Heart right ventricle (tissue), 16 donors: ENCODE results near the gene GNA12. TPM values are rescaled to one million over a fixed set of nuclear protein-coding genes. Genes with fewer than 3 reads are reported as not detected.
A peak's percentile ranks its signal among the peaks of the same experiment; 100 is the strongest.

Experiments
- ATAC-seq, 8 donors: fragments of 200-7000 bp; cut with Tn5 transposase; one replicate each; pipeline ENCODE4 v1.9.1; 2020; ENCODE audit warnings: mild to moderate bottlenecking in 8 of 8, moderate library complexity in 8 of 8, moderate number of reproducible peaks in 1 of 8
- DNase-seq, 2 donors: peaks; one replicate each; pipeline ENCODE4 v3.0.0-alpha.2; 2020
- H3K27ac ChIP-seq, 10 donors: fragments of 200-600 bp; sonication (generic) in 2 of 10; one replicate each; pipeline versions ENCODE4 v1.5.0 to v1.8.0; 2020 to 2022; ENCODE audit warnings: mild to moderate bottlenecking in 3 of 10
- H3K27me3 ChIP-seq, 7 donors: fragments of 200-600 bp; one replicate each; pipeline ENCODE4 v1.8.0; 2021 to 2022; ENCODE audit warnings: mild to moderate bottlenecking in 2 of 7
- H3K36me3 ChIP-seq, 9 donors: fragments of 200-600 bp; sonication (generic) in 1 of 9; one replicate each; pipeline versions ENCODE4 v1.5.0 to v1.8.0; 2020 to 2022; ENCODE audit warnings: mild to moderate bottlenecking in 2 of 9
- H3K4me1 ChIP-seq, 9 donors: fragments of 200-600 bp; sonication (generic) in 1 of 9; one replicate each; pipeline versions ENCODE4 v1.5.0 to v1.8.0; 2020 to 2022; ENCODE audit warnings: mild to moderate bottlenecking in 4 of 9
- H3K4me3 ChIP-seq, 10 donors: fragments of 200-600 bp; sonication (generic) in 2 of 10; one replicate each; pipeline versions ENCODE4 v1.5.0 to v1.8.0; 2020 to 2022; ENCODE audit warnings: mild to moderate bottlenecking in 7 of 10, moderate library complexity in 2 of 10
- H3K9me3 ChIP-seq, 11 donors: fragments of 200-600 bp in 10 of 11; sonication (generic) in 2 of 11; one replicate each; pipeline versions ENCODE4 v1.5.0 to v1.8.0; 2013 to 2022; ENCODE audit warnings: mild to moderate bottlenecking in 2 of 11, control low read depth in 1 of 11, moderate library complexity in 1 of 11
- WGBS, 2 donors: extraction: QIAGEN DNeasy Blood & Tissue Kit; methylation state at CpG; one replicate each; pipeline ENCODE4 v1.1.7; 2013; ENCODE audit warnings: inconsistent platforms in 1 of 2; 5-methylcytosine and 5-hydroxymethylcytosine counted together
- intact Hi-C, 10 donors: fragments of 100-400 bp; cut with DNase I; formaldehyde crosslinking; loops; one replicate each; pipeline versions ENCODE4 v1.11.1 to v1.14.2; 2022
- polyA plus RNA-seq, 2 donors: library from polyadenylated mRNA; stranded (reverse); fragments of 200-250 nt; gene quantifications; one replicate each; pipeline ENCODE4 v1.2.3, GENCODE V29; 2013
- total RNA-seq, 10 donors: library from RNA; stranded (reverse); fragmentation: NEBNext Ultra II Directional in 3 of 10; extraction: Animal tissue kit (Norgen Biotek cat#: 25700) in 3 of 10; gene quantifications; one replicate each; pipeline versions ENCODE4 v1.2.1 to v1.2.4, GENCODE V29; 2021 to 2023
- TF ChIP-seq, protein P1 (sequence below), 9 donors: fragments of 200-600 bp; sonication (generic) in 2 of 9; IDR thresholded peaks; one replicate each; pipeline versions ENCODE4 v1.5.0 to v1.8.0; 2021 to 2022; ENCODE audit warnings: antibody characterized with exemption in 9 of 9, mild to moderate bottlenecking in 5 of 9, moderate library complexity in 1 of 9
- donor health status: Arrhythmogenic right ventricular cardiomyopathy.
- donor health status: ischemic (EF 13 %, LVEDD 7.1; RV severe dilation, severe dysfunction).
- donor health status: healthy with polysubstance abuse.
- donor health status: DM: no; HTN: yes; CAD: no.
- donor health status: DM: no; HTN: no; CAD: no.
- donor health status: ischemic (EF 25% LVEDD 6.9; RV normal size, moderate dysfunction).
- donor health status: ischemic (EF 25% LVEDD 5.7; RV mildly dilated, moderate dysfunction).
- donor health status: healthy.
- donor health status: DM: yes; HTN: yes; CAD: no.
- donor health status: Ischemic cardiomyopathy.
- donor health status: ischemic (EF 35%, LVEDD 5.7; RV mildly dilated, moderate dysfunction).
- donor health status: nonischemic (EF 11% LVEDD 7.7; RV severe dilation, severe dysfunction).
- donor health status: DM: yes; HTN: yes; CAD: no.
- donor health status: PGD.
- donor health status: ischemic (EF 29% LVEDD 5.4; RV normal size, mild dysfunction).
- donor health status: nonischemic (EF 23%, LVEDD 6.1; RV moderate dilation, normal function).

GNA12 gene
- total and polyA plus RNA-seq, 12 donors: 6.4 to 46.4 (median 33.9) TPM

GRCh38 chr7:2716488-2716887 lies 127.6 kb downstream of the GNA12 start:
- Histone ChIP-seq H3K4me3 (no peak overlapping the region), H3K4me1 (peaks cover 7 to 54% (median 44%) of the 10 kb centered on the region in 9 donors), H3K27ac (peak overlapping the region in 1 of 10 donors; percentile 36), H3K9me3 (peaks cover 0 to 6% (median 0%) of the 10 kb centered on the region in 11 donors), H3K36me3 (peaks cover 0 to 39% (median 3%) of the 10 kb centered on the region in 9 donors), H3K27me3 (no peaks in the 10 kb centered on the region)
- intact Hi-C loops: no loop called here
- no peak for DNase-seq
- no peak for ATAC-seq
- TF ChIP-seq, protein P1, sequence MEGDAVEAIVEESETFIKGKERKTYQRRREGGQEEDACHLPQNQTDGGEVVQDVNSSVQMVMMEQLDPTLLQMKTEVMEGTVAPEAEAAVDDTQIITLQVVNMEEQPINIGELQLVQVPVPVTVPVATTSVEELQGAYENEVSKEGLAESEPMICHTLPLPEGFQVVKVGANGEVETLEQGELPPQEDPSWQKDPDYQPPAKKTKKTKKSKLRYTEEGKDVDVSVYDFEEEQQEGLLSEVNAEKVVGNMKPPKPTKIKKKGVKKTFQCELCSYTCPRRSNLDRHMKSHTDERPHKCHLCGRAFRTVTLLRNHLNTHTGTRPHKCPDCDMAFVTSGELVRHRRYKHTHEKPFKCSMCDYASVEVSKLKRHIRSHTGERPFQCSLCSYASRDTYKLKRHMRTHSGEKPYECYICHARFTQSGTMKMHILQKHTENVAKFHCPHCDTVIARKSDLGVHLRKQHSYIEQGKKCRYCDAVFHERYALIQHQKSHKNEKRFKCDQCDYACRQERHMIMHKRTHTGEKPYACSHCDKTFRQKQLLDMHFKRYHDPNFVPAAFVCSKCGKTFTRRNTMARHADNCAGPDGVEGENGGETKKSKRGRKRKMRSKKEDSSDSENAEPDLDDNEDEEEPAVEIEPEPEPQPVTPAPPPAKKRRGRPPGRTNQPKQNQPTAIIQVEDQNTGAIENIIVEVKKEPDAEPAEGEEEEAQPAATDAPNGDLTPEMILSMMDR (IDR thresholded peaks at IDR 0.05): no peak
- WGBS, 2 donors: 90 to 92% methylated on average over 11 of the region's 11 CpGs

GRCh38 chr7:2715341-2716231 lies 128.5 kb downstream of the GNA12 start:
- H3K4me3 ChIP-seq: no peak overlapping the region
- peaks cover 0 to 6% (median 0%) of the 10 kb centered on the region in 11 donors for H3K9me3 ChIP-seq
- peaks cover 7 to 56% (median 44%) of the 10 kb centered on the region in 9 donors for H3K4me1 ChIP-seq
- H3K27ac ChIP-seq: peak overlapping the region in 2 of 10 donors; percentile 22 to 36
- peaks cover 0 to 31% (median 0%) of the 10 kb centered on the region in 9 donors for H3K36me3 ChIP-seq
- peak in 2 of 8 donors; percentile 16 to 21 for ATAC-seq
- TF ChIP-seq, protein P1 (IDR thresholded peaks at IDR 0.05): no peak
- intact Hi-C loops: no loop called here
- DNase-seq: no peak
- no peaks in the 10 kb centered on the region for H3K27me3 ChIP-seq
- WGBS, 2 donors: 54 to 56% methylated on average over 22 of the region's 22 CpGs

- ATAC-seq: no peak
Observed at GRCh38 chr7:2714636-2715035, 129.5 kb downstream of the GNA12 start.

DNA sequence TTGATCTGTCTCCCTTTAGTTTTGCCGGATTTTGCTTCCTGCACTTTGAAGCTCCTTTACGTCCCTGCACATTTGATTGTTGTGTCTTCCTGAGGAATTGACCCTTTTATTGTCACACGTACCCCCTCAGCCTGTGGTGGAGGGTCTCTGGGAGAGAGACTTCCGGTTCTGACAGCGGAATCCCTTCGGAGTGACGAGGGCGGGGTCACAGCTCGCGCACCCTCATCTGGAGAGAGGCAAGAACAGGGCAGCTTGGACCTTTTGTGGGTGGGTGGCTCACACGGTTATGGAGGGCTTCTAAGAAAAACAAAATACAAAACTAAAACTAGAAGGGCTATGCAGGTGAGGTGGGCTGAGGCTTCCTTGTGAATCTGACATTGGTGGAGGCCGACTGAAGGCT lies 130.1 kb downstream of the GNA12 start:
- Histone ChIP-seq H3K36me3 (peaks cover 0 to 17% (median 0%) of the 10 kb centered on the region in 9 donors), H3K27ac (no peak overlapping the region), H3K4me1 (peaks cover 7 to 67% (median 51%) of the 10 kb centered on the region in 9 donors), H3K9me3 (peaks cover 0 to 6% (median 0%) of the 10 kb centered on the region in 11 donors), H3K4me3 (no peak overlapping the region), H3K27me3 (no peaks in the 10 kb centered on the region)
- TF ChIP-seq, protein P1 (IDR thresholded peaks at IDR 0.05): no peak
- DNase-seq (no peak), ATAC-seq (no peak)
- intact Hi-C loops: loop anchor here in 1 of 10 donors (5.0 kb wide), 1 partner anchor 1048 kb away; no protein-coding TSS in a partner anchor
- 73 to 77% methylated on average over 12 of the region's 12 CpGs for WGBS, 2 donors

More at GRCh38 chr7:2714636-2715035, 129.5 kb downstream of the GNA12 start:
- 86 to 87% methylated on average over 9 of the region's 9 CpGs for WGBS, 2 donors
- no peak overlapping the region for H3K4me3 ChIP-seq
- H3K27ac ChIP-seq: no peak overlapping the region
- peaks cover 0 to 6% (median 0%) of the 10 kb centered on the region in 11 donors for H3K9me3 ChIP-seq
- peaks cover 7 to 64% (median 49%) of the 10 kb centered on the region in 9 donors for H3K4me1 ChIP-seq
- intact Hi-C loops: loop anchor here in 1 of 10 donors (5.0 kb wide), 1 partner anchor 1048 kb away; no protein-coding TSS in a partner anchor
- TF ChIP-seq, protein P1 (IDR thresholded peaks at IDR 0.05): no peak
- H3K27me3 ChIP-seq: no peaks in the 10 kb centered on the region
- H3K36me3 ChIP-seq: peaks cover 0 to 21% (median 0%) of the 10 kb centered on the region in 9 donors
- DNase-seq: no peak
